Astrocyte (in vitro differentiated cells and primary cell): Measurements from ENCODE around the gene MRGPRG. TPM values are rescaled to one million over a fixed set of nuclear protein-coding genes. Genes with fewer than 3 reads are reported as not detected.

Experiments
- DNase-seq: peaks from one replicate; pipeline ENCODE4 v3.0.0-alpha.2; 2010; ENCODE audit warnings: low read depth
- FAIRE-seq: peaks from 2 replicates; lab custom pipeline; 2011; peaks lifted over from hg19 to GRCh38; lab: Jason Lieb, UNC
- H2AFZ ChIP-seq: 2 replicates; pipeline ENCODE4 v1.6.0; 2012; ENCODE audit warnings: low read depth, low read length, inconsistent platforms
- H3K27ac ChIP-seq: 2 replicates; pipeline ENCODE4 v1.5.1; 2011; ENCODE audit warnings: low read depth, low read length, inconsistent platforms
- H3K27me3 ChIP-seq: 2 replicates; pipeline ENCODE4 v1.6.0; 2011; ENCODE audit warnings: low read length, inconsistent platforms; ENCODE audit not compliant: insufficient read depth
- H3K36me3 ChIP-seq: 2 replicates; pipeline ENCODE4 v1.5.1; 2011; ENCODE audit warnings: low read length, inconsistent platforms; ENCODE audit not compliant: insufficient read depth
- H3K4me1 ChIP-seq: 2 replicates; pipeline ENCODE4 v1.5.1; 2011; ENCODE audit warnings: low read length, inconsistent platforms; ENCODE audit not compliant: insufficient read depth
- H3K4me2 ChIP-seq: 2 replicates; pipeline ENCODE4 v1.6.0; 2012; ENCODE audit warnings: low read length, inconsistent platforms
- H3K4me3 ChIP-seq: 2 replicates; pipeline ENCODE4 v1.5.1; 2011; ENCODE audit warnings: low read depth, mild to moderate bottlenecking, low read length, inconsistent platforms; ENCODE audit not compliant: insufficient read depth
- H3K79me2 ChIP-seq: 2 replicates; pipeline ENCODE4 v1.6.0; 2012; ENCODE audit warnings: mild to moderate bottlenecking, low read length, inconsistent platforms; ENCODE audit not compliant: insufficient read depth
- H3K9ac ChIP-seq: 2 replicates; pipeline ENCODE4 v1.6.0; 2012; ENCODE audit warnings: mild to moderate bottlenecking, low read length, inconsistent platforms
- H3K9me3 ChIP-seq: 2 replicates; pipeline ENCODE4 v1.5.1; 2012; ENCODE audit warnings: low read depth, mild to moderate bottlenecking, low read length, inconsistent platforms; ENCODE audit not compliant: insufficient read depth
- H4K20me1 ChIP-seq: 2 replicates; pipeline ENCODE4 v1.6.0; 2012; ENCODE audit warnings: low read length, inconsistent platforms; ENCODE audit not compliant: insufficient read depth
- H3K27ac Mint-ChIP-seq: one replicate; pipeline ENCODE4 v1.8.0; 2021; ENCODE audit warnings: mild to moderate bottlenecking, mixed read lengths; ENCODE audit not compliant: unreplicated experiment
- H3K27me3 Mint-ChIP-seq: one replicate; pipeline ENCODE4 v1.8.0; 2021; ENCODE audit warnings: low read depth, mixed read lengths; ENCODE audit not compliant: unreplicated experiment
- H3K36me3 Mint-ChIP-seq: one replicate; pipeline ENCODE4 v1.8.0; 2021; ENCODE audit warnings: low read depth, mixed read lengths; ENCODE audit not compliant: unreplicated experiment
- H3K4me1 Mint-ChIP-seq: one replicate; pipeline ENCODE4 v1.8.0; 2021; ENCODE audit warnings: low read depth, mixed read lengths; ENCODE audit not compliant: unreplicated experiment
- H3K4me3 Mint-ChIP-seq: one replicate; pipeline ENCODE4 v1.8.0; 2021; ENCODE audit warnings: mild to moderate bottlenecking, moderate library complexity, mixed read lengths; ENCODE audit not compliant: unreplicated experiment
- H3K9me3 Mint-ChIP-seq: one replicate; pipeline ENCODE4 v1.8.0; 2021; ENCODE audit warnings: mild to moderate bottlenecking, mixed read lengths; ENCODE audit not compliant: unreplicated experiment
- EZH2 ChIP-seq: IDR thresholded peaks from 2 replicates; pipeline ENCODE4 v1.6.1; 2012; ENCODE audit warnings: mild to moderate bottlenecking, low read length, inconsistent platforms; ENCODE audit not compliant: insufficient read depth
- total RNA-seq: library from RNA; stranded (reverse); gene quantifications from 2 replicates; pipeline ENCODE4 v1.2.1, GENCODE V29; 2021
- TF ChIP-seq, protein P1 (sequence below): IDR thresholded peaks from 2 replicates; pipeline ENCODE4 v1.5.1; 2011; ENCODE audit warnings: low read depth, mild to moderate bottlenecking, inconsistent platforms, low read length, moderate library complexity; ENCODE audit not compliant: insufficient read depth

MRGPRG gene
- total RNA-seq, 1 donor from 2014 or later: not detected

DNA sequence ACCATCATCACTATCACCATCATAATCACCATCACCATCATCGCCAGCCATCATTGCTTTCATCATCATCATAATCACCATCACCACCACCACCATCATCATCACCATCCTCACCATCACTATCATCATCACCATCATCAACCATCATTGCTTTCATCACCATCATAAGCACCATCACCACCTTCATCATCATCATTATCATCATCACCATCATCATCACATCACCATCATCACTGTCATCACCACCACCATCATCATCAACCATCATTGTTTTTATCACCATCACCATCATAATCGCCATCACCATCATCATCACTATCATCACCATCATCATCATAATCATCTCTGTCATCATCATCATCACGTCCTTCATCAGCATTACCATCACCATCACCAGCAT, 44.2 kb downstream of the MRGPRG start:
- Histone ChIP-seq H4K20me1 (no peaks in the 10 kb centered on the region), H2AFZ (no peak overlapping the region), H3K27ac (no peak overlapping the region), H3K79me2 (no peaks in the 10 kb centered on the region), H3K4me2 (no peak overlapping the region), H3K9me3 (peaks cover 10% of the 10 kb centered on the region), H3K4me3 (no peak overlapping the region), H3K4me1 (peaks cover 13% of the 10 kb centered on the region), H3K9ac (no peak overlapping the region), H3K27me3 (peaks cover 4% of the 10 kb centered on the region), H3K36me3 (no peaks in the 10 kb centered on the region)
- TF ChIP-seq, protein P1, sequence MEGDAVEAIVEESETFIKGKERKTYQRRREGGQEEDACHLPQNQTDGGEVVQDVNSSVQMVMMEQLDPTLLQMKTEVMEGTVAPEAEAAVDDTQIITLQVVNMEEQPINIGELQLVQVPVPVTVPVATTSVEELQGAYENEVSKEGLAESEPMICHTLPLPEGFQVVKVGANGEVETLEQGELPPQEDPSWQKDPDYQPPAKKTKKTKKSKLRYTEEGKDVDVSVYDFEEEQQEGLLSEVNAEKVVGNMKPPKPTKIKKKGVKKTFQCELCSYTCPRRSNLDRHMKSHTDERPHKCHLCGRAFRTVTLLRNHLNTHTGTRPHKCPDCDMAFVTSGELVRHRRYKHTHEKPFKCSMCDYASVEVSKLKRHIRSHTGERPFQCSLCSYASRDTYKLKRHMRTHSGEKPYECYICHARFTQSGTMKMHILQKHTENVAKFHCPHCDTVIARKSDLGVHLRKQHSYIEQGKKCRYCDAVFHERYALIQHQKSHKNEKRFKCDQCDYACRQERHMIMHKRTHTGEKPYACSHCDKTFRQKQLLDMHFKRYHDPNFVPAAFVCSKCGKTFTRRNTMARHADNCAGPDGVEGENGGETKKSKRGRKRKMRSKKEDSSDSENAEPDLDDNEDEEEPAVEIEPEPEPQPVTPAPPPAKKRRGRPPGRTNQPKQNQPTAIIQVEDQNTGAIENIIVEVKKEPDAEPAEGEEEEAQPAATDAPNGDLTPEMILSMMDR: no peak
- TF ChIP-seq EZH2: no peak
- Mint-ChIP-seq H3K27ac (no peak overlapping the region), H3K27me3 (peaks cover 7% of the 10 kb centered on the region), H3K4me3 (no peak overlapping the region), H3K4me1 (peaks cover 12% of the 10 kb centered on the region), H3K36me3 (peaks cover 3% of the 10 kb centered on the region), H3K9me3 (peaks cover 5% of the 10 kb centered on the region)
- FAIRE-seq: no peak
- DNase-seq: no peak

DNA sequence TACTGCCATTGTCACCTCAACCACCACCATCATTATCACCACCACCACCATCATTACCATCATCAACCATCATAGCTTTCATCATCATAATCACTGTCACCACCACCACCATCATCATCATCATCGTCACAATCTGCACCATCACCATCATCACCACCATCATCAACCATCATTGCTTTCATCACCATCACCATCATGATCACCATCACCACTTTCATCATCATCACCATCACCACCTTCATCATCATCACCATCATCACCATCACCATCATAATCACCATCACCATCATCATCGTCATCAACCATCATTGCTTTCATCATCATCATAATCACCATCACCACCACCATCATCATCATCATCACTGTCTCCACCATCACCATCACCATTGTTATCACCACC, 44.8 kb downstream of the MRGPRG start:
- Mint-ChIP-seq H3K36me3 (peaks cover 3% of the 10 kb centered on the region), H3K4me3 (no peak overlapping the region), H3K27ac (no peak overlapping the region), H3K4me1 (peaks cover 14% of the 10 kb centered on the region), H3K27me3 (peaks cover 7% of the 10 kb centered on the region), H3K9me3 (peaks cover 5% of the 10 kb centered on the region)
- Histone ChIP-seq H2AFZ (no peak overlapping the region), H3K9me3 (peaks cover 10% of the 10 kb centered on the region), H3K4me3 (no peak overlapping the region), H3K4me1 (peaks cover 18% of the 10 kb centered on the region), H3K27ac (no peak overlapping the region), H3K9ac (no peak overlapping the region), H3K36me3 (no peaks in the 10 kb centered on the region), H3K79me2 (no peaks in the 10 kb centered on the region), H3K27me3 (peaks cover 4% of the 10 kb centered on the region), H4K20me1 (no peaks in the 10 kb centered on the region), H3K4me2 (no peak overlapping the region)
- DNase-seq: no peak
- FAIRE-seq: no peak
- TF ChIP-seq EZH2: no peak
- TF ChIP-seq, protein P1: no peak

DNA sequence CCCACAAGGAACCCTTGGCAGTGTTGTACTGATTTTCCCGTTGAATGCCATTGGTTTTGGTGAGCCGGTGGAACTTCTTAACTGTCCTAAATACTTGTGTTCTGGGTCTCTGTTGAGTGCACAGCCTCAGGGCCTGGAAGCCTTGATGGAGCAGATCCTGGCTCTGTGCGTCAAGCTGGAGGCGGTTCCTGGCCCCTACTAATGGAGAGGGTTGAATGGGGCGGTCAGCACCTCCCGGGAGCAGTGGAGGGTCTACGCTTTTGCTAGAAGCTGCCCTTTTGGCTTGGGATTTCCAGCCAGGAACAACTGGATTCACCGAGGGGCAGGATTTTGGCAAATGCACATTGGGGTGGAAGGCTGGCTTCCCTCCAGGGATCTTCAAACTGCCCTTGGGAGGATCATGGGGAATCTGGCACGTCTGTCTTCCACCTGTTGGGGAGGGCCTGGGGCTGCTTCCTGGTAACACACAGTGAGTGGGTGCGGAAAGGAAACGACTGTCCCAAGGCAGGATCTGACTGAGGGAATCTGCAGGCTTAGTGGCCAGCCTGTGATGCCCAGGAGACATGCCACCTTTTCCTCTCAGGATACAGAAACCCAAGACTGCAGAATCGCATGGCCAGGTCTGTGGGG, 46.6 kb downstream of the MRGPRG start:
- no peak for FAIRE-seq
- no peak overlapping the region for H3K4me3 Mint-ChIP-seq
- Histone ChIP-seq H3K4me1 (peaks cover 16% of the 10 kb centered on the region), H3K27me3 (peaks cover 4% of the 10 kb centered on the region), H4K20me1 (no peaks in the 10 kb centered on the region), H3K36me3 (no peaks in the 10 kb centered on the region), H3K4me2 (no peak overlapping the region), H3K4me3 (no peak overlapping the region), H2AFZ (no peak overlapping the region), H3K79me2 (no peaks in the 10 kb centered on the region), H3K9ac (no peak overlapping the region), H3K9me3 (peaks cover 10% of the 10 kb centered on the region), H3K27ac (no peak overlapping the region)
- DNase-seq: no peak
- H3K27me3 Mint-ChIP-seq: peaks cover 10% of the 10 kb centered on the region
- TF ChIP-seq, protein P1: no peak
- no peak for TF ChIP-seq EZH2
- peaks cover 5% of the 10 kb centered on the region for H3K9me3 Mint-ChIP-seq
- peaks cover 8% of the 10 kb centered on the region for H3K4me1 Mint-ChIP-seq
- H3K36me3 Mint-ChIP-seq: peaks cover 3% of the 10 kb centered on the region
- H3K27ac Mint-ChIP-seq: no peak overlapping the region
